ENCODE measurements around the gene ERBIN. TPM values are rescaled to one million over a fixed set of nuclear protein-coding genes. Genes with fewer than 3 reads are reported as not detected.

ERBIN gene
- total and polyA plus RNA-seq, 9 of the 15 experiments (the other 6 are each of a cell fraction or from before 2014, with no cell fraction given), result 11.9 to 72.8 (median 41.7) TPM

DNA sequence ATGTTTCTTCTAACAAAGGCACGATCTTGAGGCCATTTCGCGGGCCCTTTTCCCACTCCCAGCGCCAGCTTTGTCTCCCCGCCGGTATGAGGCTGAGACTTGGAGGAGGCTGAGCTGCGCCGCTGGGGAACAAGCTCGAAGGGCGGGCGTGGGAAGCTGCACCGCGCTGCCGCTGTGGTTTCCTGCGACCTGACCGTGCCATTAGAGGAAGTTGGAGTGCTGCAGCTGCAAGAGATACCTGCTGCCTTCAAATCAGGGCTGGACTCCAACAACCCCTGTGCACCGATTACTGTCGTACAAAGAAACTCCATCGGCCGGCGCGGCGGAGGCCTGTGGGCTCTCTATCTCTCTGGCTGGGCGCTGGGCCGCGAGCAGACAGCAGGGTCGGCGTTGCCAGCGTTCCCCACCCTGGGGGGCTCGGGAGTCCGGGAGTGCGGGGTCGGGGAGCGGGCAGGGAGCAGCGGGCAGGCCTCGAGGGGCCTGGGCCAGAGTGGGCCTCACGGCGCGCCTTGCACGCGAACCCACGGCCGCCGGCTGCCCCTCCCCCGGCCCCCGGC lies 1.3 kb upstream of the ERBIN start (continued):
- TF ChIP-seq, protein P1, sequence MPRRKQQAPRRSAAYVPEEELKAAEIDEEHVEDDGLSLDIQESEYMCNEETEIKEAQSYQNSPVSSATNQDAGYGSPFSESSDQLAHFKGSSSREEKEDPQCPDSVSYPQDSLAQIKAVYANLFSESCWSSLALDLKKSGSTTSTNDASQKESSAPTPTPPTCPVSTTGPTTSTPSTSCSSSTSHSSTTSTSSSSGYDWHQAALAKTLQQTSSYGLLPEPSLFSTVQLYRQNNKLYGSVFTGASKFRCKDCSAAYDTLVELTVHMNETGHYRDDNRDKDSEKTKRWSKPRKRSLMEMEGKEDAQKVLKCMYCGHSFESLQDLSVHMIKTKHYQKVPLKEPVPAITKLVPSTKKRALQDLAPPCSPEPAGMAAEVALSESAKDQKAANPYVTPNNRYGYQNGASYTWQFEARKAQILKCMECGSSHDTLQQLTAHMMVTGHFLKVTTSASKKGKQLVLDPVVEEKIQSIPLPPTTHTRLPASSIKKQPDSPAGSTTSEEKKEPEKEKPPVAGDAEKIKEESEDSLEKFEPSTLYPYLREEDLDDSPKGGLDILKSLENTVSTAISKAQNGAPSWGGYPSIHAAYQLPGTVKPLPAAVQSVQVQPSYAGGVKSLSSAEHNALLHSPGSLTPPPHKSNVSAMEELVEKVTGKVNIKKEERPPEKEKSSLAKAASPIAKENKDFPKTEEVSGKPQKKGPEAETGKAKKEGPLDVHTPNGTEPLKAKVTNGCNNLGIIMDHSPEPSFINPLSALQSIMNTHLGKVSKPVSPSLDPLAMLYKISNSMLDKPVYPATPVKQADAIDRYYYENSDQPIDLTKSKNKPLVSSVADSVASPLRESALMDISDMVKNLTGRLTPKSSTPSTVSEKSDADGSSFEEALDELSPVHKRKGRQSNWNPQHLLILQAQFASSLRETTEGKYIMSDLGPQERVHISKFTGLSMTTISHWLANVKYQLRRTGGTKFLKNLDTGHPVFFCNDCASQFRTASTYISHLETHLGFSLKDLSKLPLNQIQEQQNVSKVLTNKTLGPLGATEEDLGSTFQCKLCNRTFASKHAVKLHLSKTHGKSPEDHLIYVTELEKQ (CRISPR knock-in tag; IDR thresholded peaks at IDR 0.05), result no peak
- TF ChIP-seq ZFP1 (CRISPR knock-in tag; IDR thresholded peaks at IDR 0.05) (no peak), PHF8 (IDR thresholded peaks at IDR 0.05; ENCODE audit: borderline replicate concordance, low read length) (peak; percentile 68), NFIC (IDR thresholded peaks at IDR 0.05) (peak; percentile 4; the same call in 1 of the 2 replicates), ZNF124 (CRISPR knock-in tag; IDR thresholded peaks at IDR 0.05) (no peak), MCM3 (IDR thresholded peaks at IDR 0.05) (no peak), ZSCAN32 (CRISPR knock-in tag; IDR thresholded peaks at IDR 0.05) (no peak), U2AF2 (optimal IDR thresholded peaks at IDR 0.05; ENCODE audit: low read depth, low read length) (no peak), ZNF224 (CRISPR knock-in tag; IDR thresholded peaks at IDR 0.05) (no peak), MEF2A (IDR thresholded peaks at IDR 0.05; ENCODE audit: control insufficient read depth, low read depth, low read length) (no peak), ARID1B (IDR thresholded peaks at IDR 0.05) (0 out of 2 replicates have a peak, but pooled peaks have one; percentile 11)
- TF ChIP-seq, protein P2, sequence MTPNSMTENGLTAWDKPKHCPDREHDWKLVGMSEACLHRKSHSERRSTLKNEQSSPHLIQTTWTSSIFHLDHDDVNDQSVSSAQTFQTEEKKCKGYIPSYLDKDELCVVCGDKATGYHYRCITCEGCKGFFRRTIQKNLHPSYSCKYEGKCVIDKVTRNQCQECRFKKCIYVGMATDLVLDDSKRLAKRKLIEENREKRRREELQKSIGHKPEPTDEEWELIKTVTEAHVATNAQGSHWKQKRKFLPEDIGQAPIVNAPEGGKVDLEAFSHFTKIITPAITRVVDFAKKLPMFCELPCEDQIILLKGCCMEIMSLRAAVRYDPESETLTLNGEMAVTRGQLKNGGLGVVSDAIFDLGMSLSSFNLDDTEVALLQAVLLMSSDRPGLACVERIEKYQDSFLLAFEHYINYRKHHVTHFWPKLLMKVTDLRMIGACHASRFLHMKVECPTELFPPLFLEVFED (CRISPR knock-in tag; conservative IDR thresholded peaks at IDR 0.05), result no peak
- TF ChIP-seq, protein P3, sequence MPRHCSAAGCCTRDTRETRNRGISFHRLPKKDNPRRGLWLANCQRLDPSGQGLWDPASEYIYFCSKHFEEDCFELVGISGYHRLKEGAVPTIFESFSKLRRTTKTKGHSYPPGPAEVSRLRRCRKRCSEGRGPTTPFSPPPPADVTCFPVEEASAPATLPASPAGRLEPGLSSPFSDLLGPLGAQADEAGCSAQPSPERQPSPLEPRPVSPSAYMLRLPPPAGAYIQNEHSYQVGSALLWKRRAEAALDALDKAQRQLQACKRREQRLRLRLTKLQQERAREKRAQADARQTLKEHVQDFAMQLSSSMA (CRISPR knock-in tag; IDR thresholded peaks at IDR 0.05), result no peak
- TF ChIP-seq, protein P4, sequence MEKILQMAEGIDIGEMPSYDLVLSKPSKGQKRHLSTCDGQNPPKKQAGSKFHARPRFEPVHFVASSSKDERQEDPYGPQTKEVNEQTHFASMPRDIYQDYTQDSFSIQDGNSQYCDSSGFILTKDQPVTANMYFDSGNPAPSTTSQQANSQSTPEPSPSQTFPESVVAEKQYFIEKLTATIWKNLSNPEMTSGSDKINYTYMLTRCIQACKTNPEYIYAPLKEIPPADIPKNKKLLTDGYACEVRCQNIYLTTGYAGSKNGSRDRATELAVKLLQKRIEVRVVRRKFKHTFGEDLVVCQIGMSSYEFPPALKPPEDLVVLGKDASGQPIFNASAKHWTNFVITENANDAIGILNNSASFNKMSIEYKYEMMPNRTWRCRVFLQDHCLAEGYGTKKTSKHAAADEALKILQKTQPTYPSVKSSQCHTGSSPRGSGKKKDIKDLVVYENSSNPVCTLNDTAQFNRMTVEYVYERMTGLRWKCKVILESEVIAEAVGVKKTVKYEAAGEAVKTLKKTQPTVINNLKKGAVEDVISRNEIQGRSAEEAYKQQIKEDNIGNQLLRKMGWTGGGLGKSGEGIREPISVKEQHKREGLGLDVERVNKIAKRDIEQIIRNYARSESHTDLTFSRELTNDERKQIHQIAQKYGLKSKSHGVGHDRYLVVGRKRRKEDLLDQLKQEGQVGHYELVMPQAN (IDR thresholded peaks at IDR 0.05; ENCODE audit: borderline replicate concordance), result 0 out of 2 replicates have a peak, but pooled peaks have one; percentile 44

Data from K562 (cell line).